ENCODE results near the gene MLEC.

DNA sequence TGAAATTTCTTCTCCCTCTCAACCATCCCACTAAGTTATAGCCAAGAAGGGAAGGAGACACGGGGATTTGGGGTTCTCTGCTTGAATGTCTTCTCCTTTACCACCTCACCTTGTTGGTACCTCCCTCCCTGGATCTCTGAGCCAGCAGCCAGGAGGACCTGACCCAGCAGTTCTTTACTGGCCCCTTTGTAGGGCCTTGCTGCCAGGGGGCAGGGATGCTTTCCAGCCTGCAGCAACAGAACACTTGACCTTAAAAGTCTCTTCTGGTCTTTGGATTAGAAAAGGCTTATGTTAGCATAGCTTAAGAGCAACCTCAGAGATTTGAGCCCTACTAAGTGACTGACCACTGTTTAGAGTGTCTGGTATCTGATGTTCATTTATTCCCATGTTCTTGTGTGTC is 10.4 kb downstream of the MLEC start:
- no peak for TF ChIP-seq CTCF (IDR thresholded peaks at IDR 0.05; ENCODE audit: borderline replicate concordance, extremely low read depth, low read length, poor library complexity, severe bottlenecking)
- no peak for TF ChIP-seq EZH2 (IDR thresholded peaks at IDR 0.05; ENCODE audit: borderline replicate concordance, low read depth, low read length, severe bottlenecking)
